ENCODE measurements around the gene EXOSC2. TPM values are rescaled to one million over a fixed set of nuclear protein-coding genes. Genes with fewer than 3 reads are reported as not detected.

Gene EXOSC2
- total and polyA plus RNA-seq, 2 of the 13 experiments (the other 11 are each of a cell fraction or from before 2014, with no cell fraction given) = 27.5 to 63.8 TPM

DNA sequence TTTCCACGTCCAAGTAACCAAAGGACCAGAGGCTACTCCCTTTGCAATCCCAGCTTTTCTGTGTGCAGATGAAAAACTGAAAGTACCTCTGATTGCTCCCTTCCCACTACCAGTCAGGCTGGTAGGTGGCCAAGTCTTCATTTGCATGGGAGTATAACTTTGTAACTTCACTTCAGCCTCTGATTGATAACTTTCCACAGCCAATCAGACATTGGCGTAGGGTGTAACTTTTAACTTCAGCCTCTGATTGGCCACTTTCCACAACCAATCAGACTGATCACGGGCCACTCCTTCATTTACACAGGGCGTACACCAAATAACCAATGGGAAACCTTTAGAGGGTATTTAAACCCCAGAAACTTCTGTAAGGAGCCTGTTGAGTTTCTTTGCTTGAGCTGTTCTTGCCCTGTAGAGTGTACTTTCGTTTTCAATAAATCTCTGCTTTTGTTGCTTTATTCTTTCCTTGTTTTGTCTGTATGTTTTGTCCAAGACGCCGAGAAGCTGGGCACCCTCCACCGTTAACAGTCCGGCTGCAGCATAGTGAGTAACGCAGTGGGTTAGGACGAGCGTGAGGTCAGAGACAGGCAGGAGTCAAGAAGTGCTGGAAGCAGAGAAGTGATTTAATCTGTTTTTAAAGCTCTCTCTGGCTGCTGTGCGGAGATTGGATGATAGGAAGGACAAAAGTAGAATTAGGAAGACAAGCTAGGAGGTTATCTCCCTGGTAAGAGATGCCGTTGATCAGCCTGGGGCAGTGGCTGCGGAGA, 3.5 kb upstream of the EXOSC2 start (continued):
- TF ChIP-seq, protein P1, sequence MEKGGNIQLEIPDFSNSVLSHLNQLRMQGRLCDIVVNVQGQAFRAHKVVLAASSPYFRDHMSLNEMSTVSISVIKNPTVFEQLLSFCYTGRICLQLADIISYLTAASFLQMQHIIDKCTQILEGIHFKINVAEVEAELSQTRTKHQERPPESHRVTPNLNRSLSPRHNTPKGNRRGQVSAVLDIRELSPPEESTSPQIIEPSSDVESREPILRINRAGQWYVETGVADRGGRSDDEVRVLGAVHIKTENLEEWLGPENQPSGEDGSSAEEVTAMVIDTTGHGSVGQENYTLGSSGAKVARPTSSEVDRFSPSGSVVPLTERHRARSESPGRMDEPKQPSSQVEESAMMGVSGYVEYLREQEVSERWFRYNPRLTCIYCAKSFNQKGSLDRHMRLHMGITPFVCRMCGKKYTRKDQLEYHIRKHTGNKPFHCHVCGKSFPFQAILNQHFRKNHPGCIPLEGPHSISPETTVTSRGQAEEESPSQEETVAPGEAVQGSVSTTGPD (CRISPR knock-in tag; IDR thresholded peaks at IDR 0.05) = no peak
- TF ChIP-seq, protein P2, sequence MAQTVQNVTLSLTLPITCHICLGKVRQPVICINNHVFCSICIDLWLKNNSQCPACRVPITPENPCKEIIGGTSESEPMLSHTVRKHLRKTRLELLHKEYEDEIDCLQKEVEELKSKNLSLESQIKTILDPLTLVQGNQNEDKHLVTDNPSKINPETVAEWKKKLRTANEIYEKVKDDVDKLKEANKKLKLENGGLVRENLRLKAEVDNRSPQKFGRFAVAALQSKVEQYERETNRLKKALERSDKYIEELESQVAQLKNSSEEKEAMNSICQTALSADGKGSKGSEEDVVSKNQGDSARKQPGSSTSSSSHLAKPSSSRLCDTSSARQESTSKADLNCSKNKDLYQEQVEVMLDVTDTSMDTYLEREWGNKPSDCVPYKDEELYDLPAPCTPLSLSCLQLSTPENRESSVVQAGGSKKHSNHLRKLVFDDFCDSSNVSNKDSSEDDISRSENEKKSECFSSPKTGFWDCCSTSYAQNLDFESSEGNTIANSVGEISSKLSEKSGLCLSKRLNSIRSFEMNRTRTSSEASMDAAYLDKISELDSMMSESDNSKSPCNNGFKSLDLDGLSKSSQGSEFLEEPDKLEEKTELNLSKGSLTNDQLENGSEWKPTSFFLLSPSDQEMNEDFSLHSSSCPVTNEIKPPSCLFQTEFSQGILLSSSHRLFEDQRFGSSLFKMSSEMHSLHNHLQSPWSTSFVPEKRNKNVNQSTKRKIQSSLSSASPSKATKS (CRISPR knock-in tag; IDR thresholded peaks at IDR 0.05) = no peak
- TF ChIP-seq ELF4 (CRISPR knock-in tag; IDR thresholded peaks at IDR 0.05; ENCODE audit: borderline replicate concordance) = no peak
- no peak for TF ChIP-seq FLYWCH1 (CRISPR knock-in tag; IDR thresholded peaks at IDR 0.05)
- no peak for TF ChIP-seq AHR (CRISPR knock-in tag; IDR thresholded peaks at IDR 0.05)
- TF ChIP-seq HMGA1 (CRISPR knock-in tag; conservative IDR thresholded peaks at IDR 0.05) = no peak
- TF ChIP-seq ZNF615 (CRISPR knock-in tag; IDR thresholded peaks at IDR 0.05; ENCODE audit: borderline replicate concordance) = no peak

DNA sequence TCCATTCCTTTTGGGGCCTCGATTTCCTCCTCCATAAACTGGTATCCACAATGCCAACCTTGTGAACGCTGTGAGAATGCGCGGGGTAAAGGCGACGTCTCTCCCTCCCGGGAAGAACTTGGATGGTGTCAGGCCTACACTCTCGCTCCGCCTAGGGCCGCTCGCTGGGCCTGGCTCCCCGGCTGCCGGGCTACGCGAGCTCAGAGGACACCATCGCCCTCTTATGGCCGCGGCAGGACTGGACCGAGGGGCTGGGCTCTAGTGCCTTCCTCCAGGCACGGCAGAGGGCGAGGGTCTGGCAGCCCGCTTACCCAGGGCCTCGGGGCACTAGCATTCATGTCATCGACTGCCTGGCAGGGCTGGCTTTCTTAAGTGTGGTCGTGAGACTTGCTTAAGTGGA, 1.3 kb upstream of the EXOSC2 start:
- ChIA-PET POLR2A (interaction anchor here (1.6 to 1.9 kb wide), 2 partner anchors 10 to 193 kb away, joined by 6 to 11 read pairs; no protein-coding TSS in a partner anchor), CTCF (ENCODE audit: low intra/inter-chr PET ratio, low total read pairs) (no interaction called here)
- Histone ChIP-seq H4K20me1 (ENCODE audit: insufficient read depth, low read length) (no peaks in the 10 kb centered on the region), H3K4me1 (ENCODE audit: insufficient read depth, low read length) (peaks cover 51% of the 10 kb centered on the region), H3K9me3 (ENCODE audit: low read length) (no peaks in the 10 kb centered on the region), H3K79me2 (ENCODE audit: insufficient read depth, low read length) (peaks cover 35% of the 10 kb centered on the region), H3K27me3 (ENCODE audit: control insufficient read depth in 1 of 2, insufficient read depth in 2 of 2, low read length in 2 of 2) (peaks cover 0 to 3% of the 10 kb centered on the region in 2 experiments; a peak in 1 of 5 replicates), H3K9ac (ENCODE audit: insufficient read depth, low read depth, low read length) (no peak overlapping the region), H3K4me2 (ENCODE audit: low read depth, low read length) (no peak overlapping the region), H3K27ac (ENCODE audit: extremely low read length, insufficient read depth, low read length) (no peak overlapping the region), H2AFZ (ENCODE audit: low read length) (no peak overlapping the region), H3K4me3 (replicated peaks in 1 of 3; ENCODE audit: insufficient read depth in 1 of 3, low read depth in 2 of 3, low read length in 3 of 3) (no peak overlapping the region), H3K36me3 (replicated peaks in 1 of 2; ENCODE audit: control insufficient read depth in 1 of 2, insufficient read depth in 2 of 2, low read length in 2 of 2) (peaks cover 9 to 14% of the 10 kb centered on the region in 2 experiments)
- WGBS (ENCODE audit: low lambda C conversion rate) = 97% methylated on average over 17 of the region's 25 CpGs
- intact Hi-C loops (cut with micrococcal nuclease; ENCODE audit: unreplicated experiment) = no loop called here
- in situ Hi-C loops (cut with HindIII; ENCODE audit: extremely low pct_ligation_motif_present, low pct_unique_long_range_greater_than_20kb) = no loop called here
- DNase-seq (ENCODE audit: low spot score) (no peak), ATAC-seq (no peak), FAIRE-seq (no peak)
- no TSS peak for BruUV-seq (replicated peaks)
- TF ChIP-seq SPEN (CRISPR knock-in tag; IDR thresholded peaks at IDR 0.05; ENCODE audit: low read depth) (no peak), ZBTB38 (CRISPR knock-in tag; IDR thresholded peaks at IDR 0.05) (peak; percentile 48; the same call in 1 of the 2 replicates), HOXA3 (CRISPR knock-in tag; IDR thresholded peaks at IDR 0.05) (0 out of 2 replicates have a peak, but pooled peaks have one; percentile 14), ZBTB33 (CRISPR knock-in tag; IDR thresholded peaks at IDR 0.05) (peak; percentile 99), ZNF768 (CRISPR knock-in tag; IDR thresholded peaks at IDR 0.05) (0 out of 2 replicates have a peak, but pooled peaks have one; percentile 10)
- TF ChIP-seq, protein P3, sequence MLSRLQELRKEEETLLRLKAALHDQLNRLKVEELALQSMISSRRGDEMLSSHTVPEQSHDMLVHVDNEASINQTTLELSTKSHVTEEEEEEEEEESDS (CRISPR knock-in tag; IDR thresholded peaks at IDR 0.05; ENCODE audit: borderline replicate concordance) = no peak
- TF ChIP-seq, protein P4, sequence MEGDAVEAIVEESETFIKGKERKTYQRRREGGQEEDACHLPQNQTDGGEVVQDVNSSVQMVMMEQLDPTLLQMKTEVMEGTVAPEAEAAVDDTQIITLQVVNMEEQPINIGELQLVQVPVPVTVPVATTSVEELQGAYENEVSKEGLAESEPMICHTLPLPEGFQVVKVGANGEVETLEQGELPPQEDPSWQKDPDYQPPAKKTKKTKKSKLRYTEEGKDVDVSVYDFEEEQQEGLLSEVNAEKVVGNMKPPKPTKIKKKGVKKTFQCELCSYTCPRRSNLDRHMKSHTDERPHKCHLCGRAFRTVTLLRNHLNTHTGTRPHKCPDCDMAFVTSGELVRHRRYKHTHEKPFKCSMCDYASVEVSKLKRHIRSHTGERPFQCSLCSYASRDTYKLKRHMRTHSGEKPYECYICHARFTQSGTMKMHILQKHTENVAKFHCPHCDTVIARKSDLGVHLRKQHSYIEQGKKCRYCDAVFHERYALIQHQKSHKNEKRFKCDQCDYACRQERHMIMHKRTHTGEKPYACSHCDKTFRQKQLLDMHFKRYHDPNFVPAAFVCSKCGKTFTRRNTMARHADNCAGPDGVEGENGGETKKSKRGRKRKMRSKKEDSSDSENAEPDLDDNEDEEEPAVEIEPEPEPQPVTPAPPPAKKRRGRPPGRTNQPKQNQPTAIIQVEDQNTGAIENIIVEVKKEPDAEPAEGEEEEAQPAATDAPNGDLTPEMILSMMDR (CRISPR knock-in tag; IDR thresholded peaks at IDR 0.05) = peak; percentile 27; the same call in 1 of the 2 replicates
